Omental fat pad (tissue), 4 donors: ENCODE results near the gene ACTR3C. TPM values are rescaled to one million over a fixed set of nuclear protein-coding genes. Genes with fewer than 3 reads are reported as not detected.

ENCODE experiments used
- ATAC-seq: fragments of 150-250 bp; one replicate; pipeline ENCODE4 v1.9.1; 2016; ENCODE audit warnings: mild to moderate bottlenecking, moderate library complexity; ENCODE audit not compliant: low FRiP score
- DNase-seq: peaks from one replicate; pipeline ENCODE4 v3.0.0-alpha.2; 2019; ENCODE audit warnings: low spot score
- CTCF ChIP-seq, 3 donors: fragments of 450-650 bp; IDR thresholded peaks; one replicate each; pipeline ENCODE4 v1.5.1; 2016 to 2017; ENCODE audit warnings: antibody characterized with exemption in 3 of 3, mild to moderate bottlenecking in 3 of 3, moderate library complexity in 2 of 3
- total RNA-seq, 4 donors: library from RNA; depleted of rRNA; stranded (reverse); fragments of >200 nt; gene quantifications; one replicate each; pipeline ENCODE4 v1.1.0, GENCODE V29; 2016

Gene ACTR3C
- total RNA-seq, 4 donors from 2014 or later: 1.1 to 12.9 (median 4.9) TPM

GRCh38 chr7:150340024-150340749 is 16.8 kb upstream of the ACTR3C start:
- no peak for TF ChIP-seq CTCF (IDR thresholded peaks at IDR 0.05)
- ATAC-seq (peak; percentile 37), DNase-seq (no peak)

GRCh38 chr7:150339409-150339809 is 16.1 kb upstream of the ACTR3C start:
- ATAC-seq (no peak), DNase-seq (no peak)
- TF ChIP-seq CTCF (IDR thresholded peaks at IDR 0.05): no peak

- DNase-seq: no peak
These were observed 15.0 kb upstream of the ACTR3C start for GRCh38 chr7:150338166-150338829.

GRCh38 chr7:150337659-150338081 is 14.3 kb upstream of the ACTR3C start:
- TF ChIP-seq CTCF (IDR thresholded peaks at IDR 0.05): no peak
- no peak for DNase-seq
- no peak for ATAC-seq

More at GRCh38 chr7:150338166-150338829, 15.0 kb upstream of the ACTR3C start:
- TF ChIP-seq CTCF (IDR thresholded peaks at IDR 0.05): no peak
- ATAC-seq: no peak

- DNase-seq (no peak), ATAC-seq (no peak)
- TF ChIP-seq CTCF (IDR thresholded peaks at IDR 0.05): no peak
These were observed 13.8 kb upstream of the ACTR3C start for GRCh38 chr7:150337179-150337578.

- ATAC-seq (no peak), DNase-seq (no peak)
- no peak for TF ChIP-seq CTCF (IDR thresholded peaks at IDR 0.05)
These were observed 13.4 kb upstream of the ACTR3C start for GRCh38 chr7:150336746-150337145.

GRCh38 chr7:150335774-150336112 is 12.4 kb upstream of the ACTR3C start:
- no peak for DNase-seq
- no peak for TF ChIP-seq CTCF (IDR thresholded peaks at IDR 0.05)
- ATAC-seq: no peak
